Tibial nerve (tissue), 4 donors: ENCODE results near the gene PGPEP1.

Experiments
- CTCF ChIP-seq, 5 experiments: fragments of 200-600 bp in 3 of 5; fragments of 450-650 bp in 2 of 5; sonication (generic) in 3 of 5; IDR thresholded peaks; one replicate each; pipeline ENCODE4 v1.5.1; 2016 to 2019; ENCODE audit warnings: antibody characterized with exemption in 5 of 5, mild to moderate bottlenecking in 3 of 5, moderate library complexity in 2 of 5
- EP300 ChIP-seq, 2 donors: sonication (generic); formaldehyde crosslinking; IDR thresholded peaks; one replicate each; pipeline ENCODE4 v1.6.1; 2017; ENCODE audit warnings: antibody characterized with exemption in 2 of 2, mild to moderate bottlenecking in 1 of 2

- TF ChIP-seq EP300 (IDR thresholded peaks at IDR 0.05) (no peak), CTCF (IDR thresholded peaks at IDR 0.05) (no peak)
Measured at GRCh38 chr19:18308051-18308947, 32.1 kb upstream of the PGPEP1 start.
